AML-193 (cell line): Measurements from ENCODE around the gene CYB561.

Source experiments
- DNase-seq, 2 experiments: peaks; one replicate each; lab custom pipeline; 2025; lab: John Stamatoyannopoulos, UW

The CYB561 gene

GRCh38 chr17:63433746-63434591, 12.1 kb downstream of the CYB561 start:
- DNase-seq, result no peak

DNA sequence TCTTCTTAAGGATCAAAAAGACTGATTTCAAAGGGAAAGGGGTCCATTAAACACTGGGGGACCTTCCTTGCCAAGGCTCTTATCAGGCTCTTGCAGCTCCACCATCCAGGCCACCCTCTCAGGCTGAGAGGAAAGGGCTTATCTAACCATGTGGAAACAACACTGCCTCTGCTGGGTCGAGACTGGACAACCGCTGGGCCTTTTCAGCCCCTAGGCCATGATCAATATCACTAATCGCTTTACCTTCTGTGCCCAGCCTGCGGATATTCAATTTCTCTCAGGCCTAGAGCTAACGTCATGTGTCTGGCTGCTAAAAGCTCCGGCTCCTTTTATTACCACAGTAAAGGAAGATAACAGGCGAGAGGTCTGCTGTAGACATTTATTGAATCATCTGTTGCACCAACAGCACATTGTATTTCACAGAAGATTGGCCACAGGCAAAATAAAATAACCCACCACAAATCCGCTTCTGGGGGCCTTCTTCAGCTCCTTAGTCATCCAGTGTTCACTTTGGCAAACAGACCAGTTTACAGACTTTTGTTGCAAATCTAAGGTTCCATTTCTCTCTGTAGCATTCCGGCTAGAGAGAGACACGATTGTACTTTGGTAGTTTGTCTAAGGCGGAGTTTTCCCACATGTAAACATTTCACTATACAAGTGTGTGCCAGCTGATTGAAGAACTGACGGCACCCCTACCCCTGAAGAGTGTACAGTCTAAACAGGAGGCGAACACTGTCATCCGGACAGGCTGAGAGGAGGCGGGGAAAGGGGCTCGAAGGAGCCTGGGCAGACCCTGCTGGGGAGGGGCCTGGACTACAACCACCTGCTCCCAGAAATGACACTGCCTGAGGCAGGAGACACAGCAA, 13.9 kb downstream of the CYB561 start:
- DNase-seq, result no peak

DNA sequence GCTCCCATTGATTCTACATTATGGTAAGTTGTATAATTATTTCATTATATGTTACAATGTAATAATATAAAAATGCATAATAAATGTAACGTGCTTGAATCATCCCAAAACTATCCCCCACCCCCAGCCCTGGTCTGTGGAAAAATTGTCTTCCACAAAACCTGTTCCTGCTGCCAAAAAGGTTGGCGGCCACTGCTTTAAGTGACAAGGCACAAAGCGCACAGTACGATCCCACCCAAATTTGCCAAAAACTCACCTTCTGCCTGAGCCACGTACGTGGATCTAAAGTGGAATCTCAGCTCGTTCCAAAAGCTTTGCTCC, 14.5 kb downstream of the CYB561 start:
- DNase-seq, result no peak

DNA sequence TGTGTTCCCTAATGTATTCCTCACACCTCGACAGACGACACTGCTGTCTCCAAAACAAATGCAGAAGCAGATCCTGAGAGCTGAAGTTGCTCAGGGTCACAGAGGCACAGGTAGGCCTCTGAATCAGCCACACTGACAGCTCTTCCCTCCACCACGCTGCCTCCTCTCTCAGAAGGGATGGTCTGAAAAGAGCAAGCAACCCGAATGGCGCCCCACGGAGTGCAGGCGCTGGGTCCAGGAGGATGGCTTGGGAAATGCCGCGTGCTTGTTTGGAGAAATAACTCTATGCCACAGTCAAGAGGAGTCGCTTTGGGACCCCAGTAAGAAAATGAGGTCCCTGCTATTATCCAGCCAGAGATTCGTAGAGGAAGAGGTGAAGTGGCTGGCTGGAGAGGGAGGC, 15.9 kb downstream of the CYB561 start:
- DNase-seq, result no peak

DNA sequence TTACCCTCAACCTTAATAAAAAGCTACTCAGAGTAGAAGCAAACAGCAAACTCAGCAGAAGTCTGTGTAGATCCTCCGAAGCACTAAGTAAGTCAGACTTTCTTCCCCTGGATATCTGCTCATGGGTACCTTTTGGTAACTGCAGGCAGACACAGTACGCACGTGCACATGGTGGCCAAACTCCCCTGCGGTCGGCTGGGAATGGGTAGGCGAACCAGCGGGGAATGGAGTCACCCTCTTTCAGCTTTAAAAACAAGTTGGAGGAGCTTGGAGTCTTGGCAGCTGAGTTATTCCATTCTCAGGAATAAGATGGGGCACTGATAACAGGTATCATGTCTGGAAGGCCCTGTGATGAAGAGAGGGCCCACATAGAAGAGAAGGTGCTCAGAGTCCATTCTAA, 16.3 kb downstream of the CYB561 start:
- DNase-seq, result no peak

DNA sequence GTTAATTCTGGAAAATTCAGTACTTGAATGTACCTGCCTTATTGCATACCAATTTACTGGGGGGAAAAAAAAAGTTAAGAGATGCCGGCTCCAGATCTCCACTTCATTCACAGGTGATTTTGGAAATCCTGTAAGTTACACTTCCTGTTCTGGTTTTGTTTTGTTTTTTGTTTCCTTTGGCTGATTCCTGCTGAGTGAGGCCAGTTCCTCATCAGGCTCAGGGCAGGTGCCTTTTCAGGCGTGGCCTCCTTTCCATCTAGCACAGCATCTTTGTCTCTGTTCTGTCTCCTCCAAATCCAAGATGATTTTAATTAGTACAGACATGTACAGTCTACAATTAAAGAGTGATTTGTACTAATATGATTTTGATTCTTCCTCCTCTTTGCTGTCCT, 19.2 kb downstream of the CYB561 start:
- DNase-seq, result no peak

DNA sequence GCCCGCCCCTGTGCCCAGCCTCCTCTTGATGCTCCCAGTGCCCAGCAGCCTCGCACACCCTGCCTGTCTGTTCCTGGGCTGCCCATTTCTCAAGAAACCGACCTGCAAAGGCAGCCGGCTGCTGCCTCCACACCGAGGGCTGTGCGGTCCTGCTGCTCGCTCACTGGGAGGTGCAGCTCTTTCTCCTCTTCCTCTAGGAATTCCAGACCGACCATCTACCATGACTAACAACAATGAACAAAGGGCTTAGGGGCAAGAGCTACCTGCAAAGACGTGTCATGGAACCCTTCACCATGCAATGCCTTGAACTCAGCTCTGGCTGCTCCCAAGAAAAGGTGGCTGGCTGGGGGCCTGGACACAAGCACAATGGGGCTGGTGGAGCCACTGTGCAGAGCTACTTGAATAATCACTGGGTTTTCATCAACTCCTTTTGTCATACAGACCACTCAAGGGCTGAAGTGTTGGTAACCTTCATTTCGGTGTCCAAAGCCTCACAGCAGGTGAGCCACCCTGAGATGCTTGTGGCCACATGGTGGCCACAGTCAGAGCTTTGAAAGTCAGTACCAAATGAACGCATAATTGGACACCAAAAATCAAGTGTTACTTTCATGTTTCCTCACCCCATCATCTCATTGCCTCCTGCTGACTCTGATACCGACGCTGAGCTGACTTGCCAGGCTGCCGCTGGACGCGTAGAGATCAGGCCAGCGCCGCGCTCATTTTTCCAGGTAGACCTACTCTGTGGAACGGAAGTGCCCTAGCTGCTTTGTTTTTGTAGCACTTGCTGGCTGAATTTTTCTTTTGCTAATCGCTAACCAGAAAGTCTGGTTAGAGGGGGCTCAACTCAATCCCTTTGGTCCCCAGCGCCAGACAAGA, 19.8 kb downstream of the CYB561 start:
- no peak for DNase-seq

DNA sequence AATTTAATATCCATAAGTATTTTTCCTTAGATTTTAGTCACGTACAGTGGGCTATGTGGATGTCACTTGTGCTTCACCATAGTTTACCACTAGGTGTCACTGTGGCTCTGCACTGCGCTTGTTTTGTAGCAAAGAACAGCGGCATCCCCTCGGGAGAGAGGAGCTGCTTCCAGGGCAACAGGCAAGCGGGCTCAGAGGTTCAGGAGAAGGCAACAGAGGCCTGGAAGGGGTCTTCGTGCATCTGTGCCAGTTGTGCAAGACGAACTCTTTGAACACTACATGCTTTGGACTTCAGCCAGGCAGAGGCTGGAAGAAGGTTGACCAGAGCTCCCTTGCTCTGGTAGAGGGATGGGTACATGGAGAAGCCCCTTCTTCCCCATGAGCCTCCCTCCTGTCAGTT, 20.6 kb downstream of the CYB561 start:
- peak; percentile 64 to 83 for DNase-seq

GRCh38 chr17:63423963-63424362, 22.1 kb downstream of the CYB561 start:
- no peak for DNase-seq

- no peak for DNase-seq
These were observed 22.7 kb downstream of the CYB561 start for GRCh38 chr17:63423251-63423950.

- DNase-seq, result no peak
These were observed 24.1 kb downstream of the CYB561 start for GRCh38 chr17:63421681-63422645.

GRCh38 chr17:63420868-63421680, 25.0 kb downstream of the CYB561 start:
- no peak for DNase-seq

DNA sequence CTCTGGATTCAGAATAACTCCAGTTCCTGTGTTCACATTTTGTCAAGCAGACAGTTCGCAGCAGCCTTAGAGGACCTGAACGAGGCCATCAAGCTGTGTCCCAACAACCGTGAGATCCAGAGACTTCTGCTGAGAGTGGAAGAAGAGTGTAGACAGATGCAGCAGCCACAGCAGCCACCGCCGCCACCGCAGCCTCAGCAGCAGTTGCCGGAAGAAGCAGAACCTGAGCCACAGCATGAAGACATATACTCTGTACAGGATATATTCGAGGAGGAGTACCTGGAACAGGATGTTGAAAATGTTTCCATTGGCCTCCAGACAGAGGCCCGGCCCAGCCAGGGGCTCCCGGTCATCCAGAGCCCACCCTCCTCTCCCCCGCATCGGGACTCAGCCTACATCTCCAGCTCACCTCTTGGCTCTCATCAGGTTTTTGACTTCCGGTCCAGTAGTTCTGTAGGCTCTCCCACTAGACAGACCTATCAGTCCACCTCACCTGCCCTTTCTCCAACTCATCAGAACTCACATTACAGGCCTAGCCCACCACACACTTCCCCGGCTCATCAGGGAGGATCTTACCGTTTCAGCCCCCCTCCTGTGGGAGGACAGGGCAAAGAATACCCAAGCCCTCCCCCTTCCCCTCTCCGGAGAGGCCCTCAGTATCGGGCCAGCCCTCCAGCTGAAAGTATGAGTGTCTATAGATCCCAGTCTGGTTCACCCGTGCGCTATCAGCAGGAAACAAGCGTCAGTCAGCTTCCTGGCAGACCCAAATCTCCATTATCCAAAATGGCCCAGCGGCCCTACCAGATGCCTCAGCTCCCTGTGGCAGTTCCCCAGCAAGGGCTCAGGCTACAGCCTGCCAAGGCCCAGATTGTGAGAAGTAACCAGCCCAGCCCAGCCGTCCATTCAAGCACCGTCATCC, 25.9 kb downstream of the CYB561 start:
- no peak for DNase-seq

DNA sequence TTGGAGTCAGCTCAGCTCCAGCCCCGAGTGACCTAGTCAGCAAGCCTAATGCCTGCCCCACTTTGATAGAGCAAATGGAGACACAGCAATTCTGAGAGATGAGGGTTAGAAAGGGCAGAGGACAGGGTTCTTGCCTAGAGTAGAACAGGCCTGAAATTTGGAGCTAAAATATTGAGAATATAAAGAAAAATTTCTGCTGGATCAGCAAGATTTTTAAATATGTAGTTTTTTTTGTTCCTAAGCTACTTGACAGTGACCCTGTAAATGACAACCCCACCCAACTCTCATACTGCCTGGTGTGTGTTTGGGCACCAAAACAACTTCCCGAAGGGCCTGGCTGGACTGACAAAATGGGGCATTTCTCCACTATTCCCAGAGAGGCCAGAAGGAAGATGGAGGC, 26.7 kb downstream of the CYB561 start:
- DNase-seq, result no peak

DNA sequence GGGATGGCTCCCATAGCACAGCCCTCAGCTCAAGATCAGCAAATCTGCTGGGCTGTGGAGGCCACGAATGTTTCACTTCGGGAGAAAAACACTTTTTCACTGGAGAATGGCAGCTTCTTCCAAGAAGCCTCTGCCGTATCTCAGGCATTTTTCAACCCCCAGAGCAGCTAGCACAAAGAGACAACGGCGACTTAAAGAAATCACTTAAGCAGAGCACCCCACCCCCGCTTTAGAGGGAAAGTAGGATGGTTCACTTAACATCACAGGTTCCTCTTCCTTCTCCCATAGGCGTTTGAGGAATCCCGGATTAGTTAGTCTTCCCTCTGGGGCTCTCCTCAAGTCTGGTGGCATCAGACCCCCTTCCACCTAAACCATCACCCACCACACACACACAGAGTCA, 27.6 kb downstream of the CYB561 start:
- DNase-seq, result no peak

DNA sequence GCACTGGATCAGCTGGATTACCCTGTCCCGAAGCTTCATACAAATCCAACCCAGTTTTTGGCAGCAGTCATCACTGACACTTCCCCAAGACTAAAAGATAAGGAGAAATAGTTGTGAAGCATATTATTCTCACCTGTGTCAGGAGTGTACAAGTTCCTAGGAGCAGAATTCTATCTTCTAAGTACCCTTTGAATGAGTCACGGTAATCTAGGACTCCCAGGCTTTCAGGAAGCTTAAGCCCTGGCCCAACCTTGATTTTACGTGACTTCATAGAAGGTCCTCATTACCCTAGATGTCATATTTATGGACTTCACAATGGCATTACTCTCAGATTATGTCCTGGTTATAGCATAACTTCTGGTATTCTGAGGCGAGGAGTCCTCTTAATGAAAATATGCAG, 31.9 kb downstream of the CYB561 start:
- DNase-seq, result no peak

DNA sequence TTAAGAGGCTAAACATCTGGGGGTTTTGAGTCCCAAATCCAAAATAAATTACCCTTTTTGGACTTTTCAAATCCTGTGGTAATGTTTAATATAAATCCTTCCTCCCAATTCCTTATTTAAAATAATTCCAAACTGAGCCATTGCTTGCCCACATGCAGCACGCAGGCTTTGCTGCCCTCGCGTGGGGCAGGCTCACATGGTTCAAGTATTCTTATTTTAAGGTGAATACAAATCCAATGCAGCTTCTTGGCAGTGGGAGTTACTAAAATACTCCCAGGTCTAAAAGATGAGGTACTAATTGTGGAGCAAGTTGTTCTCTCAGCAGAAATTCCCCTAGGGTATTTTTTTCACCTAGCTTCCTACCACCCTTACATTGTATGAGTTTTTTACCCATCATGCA, 33.0 kb downstream of the CYB561 start:
- DNase-seq, result no peak

GRCh38 chr17:63412234-63412633, 33.9 kb downstream of the CYB561 start:
- DNase-seq, result no peak
